WTC11 (cell line): ENCODE results near the gene OSM. TPM values are rescaled to one million over a fixed set of nuclear protein-coding genes. Genes with fewer than 3 reads are reported as not detected.
A peak's percentile ranks its signal among the peaks of the same experiment; 100 is the strongest.

Experiments
- ATAC-seq: fragments of 200-7000 bp; cut with Tn5 transposase; 2 replicates; pipeline ENCODE4 v1.10.0; 2021; ENCODE audit warnings: mild to moderate bottlenecking, moderate library complexity
- CTCF ChIA-PET: fragments of 300-600 bp; sonication (Branson Sonifier 250); formaldehyde crosslinking; loops from one replicate; lab custom pipeline; 2021; ENCODE audit warnings: antibody characterized with exemption; lab: Charles Lee
- POLR2A ChIA-PET: fragments of 350-600 bp; sonication (Branson Sonifier 250); formaldehyde crosslinking; loops from one replicate; lab custom pipeline; 2021; ENCODE audit warnings: antibody characterized with exemption; lab: Charles Lee
- DNase-seq: peaks from one replicate; pipeline ENCODE4 v3.0.0; 2021; ENCODE audit warnings: low spot score
- H3K27ac Mint-ChIP-seq: 2 replicates; pipeline ENCODE4 v1.8.0; 2021; ENCODE audit warnings: mixed read lengths
- H3K27me3 Mint-ChIP-seq: 2 replicates; pipeline ENCODE4 v1.8.0; 2021; ENCODE audit warnings: low read depth, mild to moderate bottlenecking, moderate library complexity, mixed read lengths
- H3K36me3 Mint-ChIP-seq: 2 replicates; pipeline ENCODE4 v1.8.0; 2021; ENCODE audit warnings: mixed read lengths
- H3K4me1 Mint-ChIP-seq: 2 replicates; pipeline ENCODE4 v1.8.0; 2022; ENCODE audit warnings: mixed read lengths
- H3K4me3 Mint-ChIP-seq: 2 replicates; pipeline ENCODE4 v1.8.0; 2021; ENCODE audit warnings: mild to moderate bottlenecking, moderate library complexity, mixed read lengths
- H3K9me3 Mint-ChIP-seq: 2 replicates; pipeline ENCODE4 v1.8.0; 2021; ENCODE audit warnings: mixed read lengths
- CREB1 ChIP-seq: sonication (generic); formaldehyde crosslinking; IDR thresholded peaks from 2 replicates; pipeline ENCODE4 v1.8.0; 2023; ENCODE audit warnings: mild to moderate bottlenecking, missing genetic modification reagents
- FOXP1 ChIP-seq: sonication (generic); formaldehyde crosslinking; IDR thresholded peaks from 2 replicates; pipeline ENCODE4 v1.8.0; 2022; ENCODE audit warnings: missing genetic modification reagents, mild to moderate bottlenecking, moderate library complexity, borderline replicate concordance
- HMGA2 ChIP-seq: fragments of 250-450 bp; sonication (Bioruptor Pico); IDR thresholded peaks from 2 replicates; pipeline ENCODE4 v1.4.0; 2021; ENCODE audit warnings: mild to moderate bottlenecking, moderate library complexity
- JAZF1 ChIP-seq: fragments of 250-450 bp; sonication (Bioruptor Pico); IDR thresholded peaks from 2 replicates; pipeline ENCODE4 v1.9.0; 2021; ENCODE audit warnings: moderate library complexity, mild to moderate bottlenecking, inconsistent platforms
- NFE2L1 ChIP-seq: sonication (generic); formaldehyde crosslinking; IDR thresholded peaks from 2 replicates; pipeline ENCODE4 v1.8.1; 2023; ENCODE audit warnings: missing genetic modification reagents
- PRRX2 ChIP-seq: fragments of 250-450 bp; sonication (Bioruptor Pico); IDR thresholded peaks from 2 replicates; pipeline ENCODE4 v1.8.0; 2021; ENCODE audit warnings: mild to moderate bottlenecking
- TEAD4 ChIP-seq: sonication (generic); formaldehyde crosslinking; IDR thresholded peaks from 2 replicates; pipeline ENCODE4 v1.8.0; 2022; ENCODE audit warnings: mild to moderate bottlenecking, missing genetic modification reagents
- USF2 ChIP-seq: sonication (generic); formaldehyde crosslinking; IDR thresholded peaks from 2 replicates; pipeline ENCODE4 v1.8.1; 2023; ENCODE audit warnings: mild to moderate bottlenecking, missing genetic modification reagents, moderate library complexity
- ZBTB43 ChIP-seq: sonication (generic); formaldehyde crosslinking; IDR thresholded peaks from 2 replicates; pipeline ENCODE4 v1.8.1; 2023; ENCODE audit warnings: mild to moderate bottlenecking, missing genetic modification reagents
- ZNF121 ChIP-seq: sonication (generic); formaldehyde crosslinking; IDR thresholded peaks from 2 replicates; pipeline ENCODE4 v1.8.0; 2023; ENCODE audit warnings: missing genetic modification reagents
- ZNF219 ChIP-seq: sonication (generic); formaldehyde crosslinking; IDR thresholded peaks from 2 replicates; pipeline ENCODE4 v1.8.0; 2023; ENCODE audit warnings: missing genetic modification reagents, mild to moderate bottlenecking, borderline replicate concordance
- ZNF425 ChIP-seq: fragments of 250-450 bp; sonication (Bioruptor Pico); conservative IDR thresholded peaks from 2 replicates; pipeline ENCODE4 v1.9.0; 2021; ENCODE audit warnings: mild to moderate bottlenecking
- total RNA-seq: library from RNA; stranded (reverse); gene quantifications from 3 replicates; pipeline ENCODE4 v1.2.3, GENCODE V29; 2021
- TF ChIP-seq, protein P1 (sequence below): sonication (generic); formaldehyde crosslinking; IDR thresholded peaks from 2 replicates; pipeline ENCODE4 v1.8.1; 2022; ENCODE audit warnings: mild to moderate bottlenecking, missing genetic modification reagents, moderate library complexity, borderline replicate concordance
- TF ChIP-seq, protein P2 (sequence below): fragments of 250-450 bp; sonication (Bioruptor Pico); IDR thresholded peaks from 2 replicates; pipeline ENCODE4 v1.9.0; 2021; ENCODE audit warnings: moderate library complexity, mild to moderate bottlenecking, inconsistent platforms, borderline replicate concordance

The OSM gene
- total RNA-seq, 1 experiment from 2014 or later, result not detected

DNA sequence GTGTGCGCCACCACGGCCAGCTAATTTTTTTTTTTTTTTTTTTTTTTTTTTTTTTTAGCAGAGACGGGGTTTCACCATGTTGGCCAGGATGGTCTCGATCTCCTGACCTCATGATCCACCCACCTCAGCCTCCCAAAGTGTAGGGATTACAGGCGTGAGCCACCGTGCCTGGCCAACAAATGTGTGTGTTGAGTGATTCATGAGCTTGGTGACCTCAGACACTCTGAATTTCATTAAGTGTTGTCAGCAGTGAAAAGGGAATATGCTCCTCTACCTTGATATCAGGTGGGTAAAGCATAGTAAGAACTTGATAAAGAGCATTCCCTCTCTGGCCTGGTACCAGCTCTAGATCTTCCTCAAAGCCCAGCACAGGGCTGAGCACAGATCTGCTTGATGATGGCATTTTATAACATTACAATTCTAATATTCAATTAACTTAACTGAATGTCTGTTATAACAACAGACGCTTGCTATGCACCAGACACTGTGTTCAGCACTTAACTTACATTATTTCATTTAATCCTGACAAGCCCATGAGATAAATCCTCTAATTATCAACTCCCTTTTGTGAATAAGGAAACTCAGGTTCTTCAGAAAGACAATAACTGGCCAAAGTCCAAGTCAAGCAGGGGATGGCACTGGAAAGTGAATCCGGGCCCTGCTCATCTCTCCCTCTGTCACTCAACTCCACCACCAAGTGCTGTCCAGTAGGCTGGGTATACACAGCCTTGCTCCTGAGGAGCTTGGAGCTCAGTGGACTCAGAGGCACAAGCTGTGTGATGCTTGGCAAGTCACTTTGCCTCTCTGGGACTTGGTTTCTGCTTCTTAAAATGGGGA is 47.1 kb upstream of the OSM start:
- ChIA-PET CTCF (interaction anchor here (0.6 to 6.7 kb wide), 5 partner anchors 9 to 549 kb away, joined by 3 to 36 read pairs (median 3); partner anchors contain the start of genes CASTOR1 and TBC1D10A), POLR2A (interaction anchor here (0.7 kb wide), 1 partner anchor 46 kb away, joined by 3 read pairs; no protein-coding TSS in a partner anchor)
- TF ChIP-seq TEAD4 (CRISPR knock-in tag) (no peak), JAZF1 (no peak), USF2 (no peak)
- no peak for ATAC-seq
- Mint-ChIP-seq H3K27ac (no peak overlapping the region; the same call in 1 of the 2 replicates), H3K4me1 (peaks cover 10% of the 10 kb centered on the region), H3K36me3 (no peaks in the 10 kb centered on the region), H3K9me3 (no peaks in the 10 kb centered on the region), H3K27me3 (no peaks in the 10 kb centered on the region), H3K4me3 (no peak overlapping the region)
- no peak for DNase-seq

GRCh38 chr22:30312053-30312452 is 45.4 kb upstream of the OSM start:
- DNase-seq (no peak), ATAC-seq (no peak)
- Mint-ChIP-seq H3K4me1 (peaks cover 10% of the 10 kb centered on the region), H3K36me3 (no peaks in the 10 kb centered on the region), H3K27me3 (no peaks in the 10 kb centered on the region), H3K9me3 (no peaks in the 10 kb centered on the region), H3K27ac (peak overlapping the region; percentile 13; the same call in 1 of the 2 replicates), H3K4me3 (no peak overlapping the region)
- TF ChIP-seq ZNF425 (CRISPR knock-in tag), result no peak
- TF ChIP-seq NFE2L1 (CRISPR knock-in tag), result no peak
- TF ChIP-seq ZNF121, result no peak
- CTCF ChIA-PET, result interaction anchor here (1.4 to 6.7 kb wide), 2 partner anchors 9 to 24 kb away, joined by 3 to 36 read pairs; partner anchors contain the start of gene CASTOR1
- POLR2A ChIA-PET, result no interaction called here

DNA sequence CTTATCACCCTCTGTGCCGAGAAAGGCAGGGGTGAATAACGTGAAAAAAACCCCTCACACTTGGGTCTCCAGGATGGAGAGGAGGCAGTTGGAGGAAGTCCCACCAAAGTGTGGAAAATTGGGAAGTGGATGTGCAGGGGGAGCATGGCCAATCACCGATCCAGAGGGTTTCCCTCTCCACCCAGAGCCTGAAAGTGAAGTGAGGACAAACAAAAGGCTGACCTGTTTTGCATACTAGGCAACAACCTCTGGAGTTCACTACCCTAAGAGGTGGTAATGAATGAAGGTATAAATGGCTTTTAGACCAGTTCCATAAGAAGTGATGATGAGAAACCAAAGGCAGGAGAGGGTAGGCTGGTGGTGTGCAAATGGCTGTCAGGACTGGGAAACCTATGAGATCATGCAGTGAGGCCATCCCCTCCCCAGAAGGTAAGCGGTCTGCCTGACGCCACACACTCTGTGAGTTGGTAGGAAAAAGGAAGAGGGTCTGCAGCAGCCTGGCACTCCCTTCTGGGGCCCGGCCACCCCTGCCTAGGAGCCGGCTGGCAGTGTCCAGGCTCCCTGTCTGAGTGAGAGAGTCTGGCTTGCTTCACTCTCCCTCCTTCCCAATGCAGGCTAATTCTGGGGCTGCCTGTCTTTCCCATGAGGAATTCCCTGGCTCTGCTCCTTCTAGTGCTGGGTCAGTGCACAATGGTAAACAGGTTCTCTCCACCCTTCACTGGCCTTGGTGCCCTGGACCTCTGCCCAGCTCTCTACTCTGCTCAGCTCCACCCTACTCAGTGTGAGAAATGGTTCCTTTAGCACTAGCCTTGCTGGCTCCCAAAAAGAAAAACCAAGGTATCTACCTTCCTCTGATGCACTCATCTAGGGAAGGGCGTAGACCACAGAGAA is 44.5 kb upstream of the OSM start:
- no peak for DNase-seq
- ATAC-seq, result no peak; the same call in 1 of the 2 replicates
- Mint-ChIP-seq H3K9me3 (no peaks in the 10 kb centered on the region), H3K4me3 (no peak overlapping the region), H3K27me3 (no peaks in the 10 kb centered on the region), H3K27ac (no peak overlapping the region), H3K4me1 (peaks cover 10% of the 10 kb centered on the region)
- CTCF ChIA-PET, result interaction anchor here (0.8 to 6.7 kb wide), 3 partner anchors 8 to 23 kb away, joined by 3 to 36 read pairs (median 3); partner anchors contain the start of gene CASTOR1
- POLR2A ChIA-PET, result no interaction called here
- TF ChIP-seq HMGA2, result no peak
- no peak for TF ChIP-seq ZBTB43 (CRISPR knock-in tag)
- TF ChIP-seq, protein P1, sequence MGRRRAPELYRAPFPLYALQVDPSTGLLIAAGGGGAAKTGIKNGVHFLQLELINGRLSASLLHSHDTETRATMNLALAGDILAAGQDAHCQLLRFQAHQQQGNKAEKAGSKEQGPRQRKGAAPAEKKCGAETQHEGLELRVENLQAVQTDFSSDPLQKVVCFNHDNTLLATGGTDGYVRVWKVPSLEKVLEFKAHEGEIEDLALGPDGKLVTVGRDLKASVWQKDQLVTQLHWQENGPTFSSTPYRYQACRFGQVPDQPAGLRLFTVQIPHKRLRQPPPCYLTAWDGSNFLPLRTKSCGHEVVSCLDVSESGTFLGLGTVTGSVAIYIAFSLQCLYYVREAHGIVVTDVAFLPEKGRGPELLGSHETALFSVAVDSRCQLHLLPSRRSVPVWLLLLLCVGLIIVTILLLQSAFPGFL, result no peak
- TF ChIP-seq PRRX2 (CRISPR knock-in tag), result no peak
- no peak for TF ChIP-seq ZNF121
- TF ChIP-seq ZNF219 (CRISPR knock-in tag), result no peak
- TF ChIP-seq CREB1 (CRISPR knock-in tag), result no peak
- TF ChIP-seq, protein P2, sequence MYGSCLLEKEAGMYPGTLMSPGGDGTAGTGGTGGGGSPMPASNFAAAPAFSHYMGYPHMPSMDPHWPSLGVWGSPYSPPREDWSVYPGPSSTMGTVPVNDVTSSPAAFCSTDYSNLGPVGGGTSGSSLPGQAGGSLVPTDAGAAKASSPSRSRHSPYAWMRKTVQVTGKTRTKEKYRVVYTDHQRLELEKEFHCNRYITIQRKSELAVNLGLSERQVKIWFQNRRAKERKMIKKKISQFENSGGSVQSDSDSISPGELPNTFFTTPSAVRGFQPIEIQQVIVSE (CRISPR knock-in tag), result no peak
- TF ChIP-seq FOXP1 (CRISPR knock-in tag), result no peak
- TF ChIP-seq, all 79 proteins: peak for 0
- H3K36me3 Mint-ChIP-seq, result no peaks in the 10 kb centered on the region
